BJ (cell line): ENCODE data around the gene SAXO1. TPM values are rescaled to one million over a fixed set of nuclear protein-coding genes. Genes with fewer than 3 reads are reported as not detected.
A peak's percentile ranks its signal among the peaks of the same experiment; 100 is the strongest.

Experiments
- CTCF ChIA-PET: fragments of 350-600 bp; formaldehyde crosslinking; extraction: SDS; loops from one replicate; lab custom pipeline; 2021; ENCODE audit warnings: antibody characterized with exemption, inconsistent platforms; lab: Yijun Ruan, JAX
- POLR2A ChIA-PET: fragments of 300-600 bp; sonication (Branson Sonifier 250); formaldehyde crosslinking; extraction: SDS; loops from one replicate; lab custom pipeline; 2021; ENCODE audit warnings: antibody characterized with exemption; lab: Charles Lee
- DNase-seq: peaks from one replicate; pipeline ENCODE4 v3.0.0-alpha.2; 2011; ENCODE audit warnings: low read depth
- H3K27me3 ChIP-seq: 2 replicates; pipeline ENCODE4 v1.6.0; 2011; ENCODE audit warnings: low read length; ENCODE audit not compliant: control insufficient read depth, insufficient read depth
- H3K36me3 ChIP-seq: 2 replicates; pipeline ENCODE4 v1.5.1; 2011; ENCODE audit warnings: low read length; ENCODE audit not compliant: control insufficient read depth, insufficient read depth
- H3K4me3 ChIP-seq: 2 replicates; pipeline ENCODE4 v1.5.1; 2011; ENCODE audit warnings: low read depth, mild to moderate bottlenecking, control low read depth, low read length
- polyA plus RNA-seq: library from polyadenylated mRNA; depleted of rRNA; stranded (reverse); fragments of >200 nt; gene quantifications from 2 replicates; pipeline ENCODE4 v1.2.3, GENCODE V29; 2011
- TF ChIP-seq, protein P1 (sequence below): IDR thresholded peaks from 2 replicates; pipeline ENCODE4 v1.5.1; 2011; ENCODE audit warnings: low read depth, mild to moderate bottlenecking, control low read depth, inconsistent platforms, low read length, moderate library complexity; ENCODE audit not compliant: insufficient read depth

SAXO1 gene
- polyA plus RNA-seq, 1 experiment: not detected

DNA sequence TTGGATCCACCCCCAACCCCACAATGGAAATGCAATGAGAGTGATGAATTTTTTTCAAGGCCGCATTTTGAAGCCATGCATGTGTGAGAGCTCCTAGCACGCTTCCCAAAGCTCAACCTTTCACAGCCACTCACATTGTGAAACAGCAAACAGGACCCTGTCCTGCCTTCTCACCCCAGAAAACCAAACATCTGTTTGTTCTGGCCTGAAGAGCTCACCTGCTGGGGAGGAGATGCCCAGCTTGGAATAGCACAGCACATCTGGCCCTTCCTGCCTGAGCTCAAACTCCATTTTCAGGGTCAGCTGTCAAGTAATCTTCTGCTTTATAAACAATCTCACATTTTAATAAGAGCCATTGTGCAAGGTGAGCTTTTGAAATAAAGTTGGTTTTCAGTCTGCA is 54.8 kb downstream of the SAXO1 start:
- POLR2A ChIA-PET: no interaction called here
- DNase-seq: no peak
- TF ChIP-seq, protein P1, sequence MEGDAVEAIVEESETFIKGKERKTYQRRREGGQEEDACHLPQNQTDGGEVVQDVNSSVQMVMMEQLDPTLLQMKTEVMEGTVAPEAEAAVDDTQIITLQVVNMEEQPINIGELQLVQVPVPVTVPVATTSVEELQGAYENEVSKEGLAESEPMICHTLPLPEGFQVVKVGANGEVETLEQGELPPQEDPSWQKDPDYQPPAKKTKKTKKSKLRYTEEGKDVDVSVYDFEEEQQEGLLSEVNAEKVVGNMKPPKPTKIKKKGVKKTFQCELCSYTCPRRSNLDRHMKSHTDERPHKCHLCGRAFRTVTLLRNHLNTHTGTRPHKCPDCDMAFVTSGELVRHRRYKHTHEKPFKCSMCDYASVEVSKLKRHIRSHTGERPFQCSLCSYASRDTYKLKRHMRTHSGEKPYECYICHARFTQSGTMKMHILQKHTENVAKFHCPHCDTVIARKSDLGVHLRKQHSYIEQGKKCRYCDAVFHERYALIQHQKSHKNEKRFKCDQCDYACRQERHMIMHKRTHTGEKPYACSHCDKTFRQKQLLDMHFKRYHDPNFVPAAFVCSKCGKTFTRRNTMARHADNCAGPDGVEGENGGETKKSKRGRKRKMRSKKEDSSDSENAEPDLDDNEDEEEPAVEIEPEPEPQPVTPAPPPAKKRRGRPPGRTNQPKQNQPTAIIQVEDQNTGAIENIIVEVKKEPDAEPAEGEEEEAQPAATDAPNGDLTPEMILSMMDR: no peak
- Histone ChIP-seq H3K36me3 (no peaks in the 10 kb centered on the region), H3K27me3 (peaks cover 7% of the 10 kb centered on the region), H3K4me3 (no peak overlapping the region)
- CTCF ChIA-PET: interaction anchor here (0.6 kb wide), 1 partner anchor 831 kb away, joined by 3 read pairs; no protein-coding TSS in a partner anchor

- CTCF ChIA-PET: interaction anchor here (1.2 to 1.5 kb wide), 2 partner anchors 8 to 722 kb away, joined by 3 to 4 read pairs; no protein-coding TSS in a partner anchor
- DNase-seq: peak; percentile 66
- Histone ChIP-seq H3K4me3 (peak overlapping the region; percentile 0; the same call in 1 of the 2 replicates), H3K27me3 (peaks cover 10% of the 10 kb centered on the region), H3K36me3 (no peaks in the 10 kb centered on the region)
- POLR2A ChIA-PET: no interaction called here
- TF ChIP-seq, protein P1: no peak
These were observed 56.1 kb downstream of the SAXO1 start for GRCh38 chr9:18976709-18977531.

DNA sequence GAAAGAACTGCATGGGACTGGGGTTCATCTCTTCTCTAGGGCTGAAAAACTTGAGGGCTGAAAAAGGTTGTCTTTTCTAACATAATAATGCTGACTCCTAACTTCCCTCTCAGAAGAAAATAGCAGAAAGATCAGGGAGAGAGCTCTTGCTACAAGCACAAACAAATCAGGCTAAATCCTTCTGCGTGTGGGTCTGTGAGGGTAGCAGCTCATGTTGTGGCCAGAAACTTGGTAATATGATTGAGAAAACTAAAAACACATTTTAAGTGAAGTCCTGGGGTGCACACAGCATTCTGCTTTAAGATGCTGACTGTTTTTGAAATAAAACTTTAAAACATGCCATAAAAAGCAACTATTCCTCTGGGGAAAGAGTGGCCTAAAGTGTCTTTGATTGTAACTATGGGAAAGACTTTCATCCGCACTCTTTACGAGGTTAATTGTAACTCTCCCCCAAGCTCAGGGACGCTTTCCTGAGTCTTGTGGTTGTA is 56.7 kb downstream of the SAXO1 start:
- ChIA-PET CTCF (interaction anchor here (1.2 to 1.5 kb wide), 2 partner anchors 9 to 721 kb away, joined by 3 to 4 read pairs; no protein-coding TSS in a partner anchor), POLR2A (no interaction called here)
- DNase-seq: no peak
- H3K36me3 ChIP-seq: no peaks in the 10 kb centered on the region
- TF ChIP-seq, protein P1: no peak
- H3K27me3 ChIP-seq: peaks cover 11% of the 10 kb centered on the region
- H3K4me3 ChIP-seq: peak overlapping the region; percentile 0; the same call in 1 of the 2 replicates

- ChIA-PET POLR2A (no interaction called here), CTCF (no interaction called here)
- Histone ChIP-seq H3K27me3 (peaks cover 17% of the 10 kb centered on the region), H3K36me3 (no peaks in the 10 kb centered on the region), H3K4me3 (no peak overlapping the region)
- no peak for DNase-seq
- TF ChIP-seq, protein P1: no peak
These were observed 59.7 kb downstream of the SAXO1 start for GRCh38 chr9:18973348-18973747.

DNA sequence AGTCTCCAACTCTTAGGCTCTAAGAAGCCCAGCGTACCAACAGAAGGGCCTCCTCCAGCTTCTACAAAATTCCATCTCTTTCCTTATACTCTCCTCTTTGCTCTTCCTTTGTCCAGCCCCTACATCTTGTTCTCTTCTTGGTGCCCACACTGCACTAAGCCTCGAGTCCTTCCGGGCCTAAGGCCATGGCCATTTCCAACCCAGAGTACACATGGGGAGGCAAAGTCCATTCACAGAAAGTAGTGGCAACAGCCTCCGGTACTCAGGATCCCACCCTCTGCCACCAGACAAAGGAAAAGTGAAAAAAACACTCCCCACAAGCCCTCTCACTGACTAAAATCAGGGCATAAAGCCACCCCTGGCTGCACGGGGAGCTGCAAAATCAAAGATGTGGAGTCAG is 60.3 kb downstream of the SAXO1 start:
- peaks cover 17% of the 10 kb centered on the region for H3K27me3 ChIP-seq
- no peak for DNase-seq
- H3K4me3 ChIP-seq: no peak overlapping the region
- no peaks in the 10 kb centered on the region for H3K36me3 ChIP-seq
- TF ChIP-seq, protein P1: no peak
- ChIA-PET POLR2A (no interaction called here), CTCF (no interaction called here)
